Lower leg skin (tissue), 3 donors: ENCODE measurements around the gene PLCH1.

ENCODE experiments used
- CTCF ChIP-seq, 3 donors: fragments of 450-650 bp; IDR thresholded peaks; one replicate each; pipeline ENCODE4 v1.5.1; 2016; ENCODE audit warnings: antibody characterized with exemption in 3 of 3, mild to moderate bottlenecking in 3 of 3, moderate library complexity in 2 of 3
- POLR2A ChIP-seq, 2 donors: fragments of 450-650 bp; IDR thresholded peaks; one replicate each; pipeline ENCODE4 v1.6.1; 2016 to 2017; ENCODE audit warnings: antibody characterized with exemption in 2 of 2, mild to moderate bottlenecking in 1 of 2, moderate library complexity in 1 of 2

- TF ChIP-seq CTCF (IDR thresholded peaks at IDR 0.05) (no peak), POLR2A (IDR thresholded peaks at IDR 0.05) (no peak)
These were observed 15.8 kb upstream of the PLCH1 start for GRCh38 chr3:155760653-155761052.
